Calu3 (cell line): ENCODE data around the gene RACGAP1. TPM values are rescaled to one million over a fixed set of nuclear protein-coding genes. Genes with fewer than 3 reads are reported as not detected.

ENCODE experiments used
- BruUV-seq: library from RNA; stranded (reverse); fragments of 400-500 nt; replicated peaks from 2 replicates; lab custom pipeline; 2021; lab: Mats Ljungman, UMichigan
- CTCF ChIA-PET: fragments of 300-600 bp; sonication (Branson Sonifier 250); formaldehyde crosslinking; loops from one replicate; lab custom pipeline; 2022; ENCODE audit warnings: antibody characterized with exemption; lab: Charles Lee
- DNase-seq: peaks from one replicate; pipeline ENCODE4 v3.0.0; 2022
- H3K27ac Mint-ChIP-seq: one replicate; pipeline ENCODE4 v1.8.0; 2022; ENCODE audit warnings: mixed read lengths; ENCODE audit not compliant: unreplicated experiment
- H3K27me3 Mint-ChIP-seq: one replicate; pipeline ENCODE4 v1.8.0; 2022; ENCODE audit warnings: mixed read lengths; ENCODE audit not compliant: unreplicated experiment
- H3K36me3 Mint-ChIP-seq: one replicate; pipeline ENCODE4 v1.8.0; 2022; ENCODE audit warnings: mild to moderate bottlenecking, moderate library complexity, mixed read lengths; ENCODE audit not compliant: insufficient read depth, unreplicated experiment
- H3K4me1 Mint-ChIP-seq: one replicate; pipeline ENCODE4 v1.8.0; 2022; ENCODE audit warnings: mild to moderate bottlenecking, low read depth, mixed read lengths; ENCODE audit not compliant: unreplicated experiment
- H3K4me3 Mint-ChIP-seq: one replicate; pipeline ENCODE4 v1.8.0; 2022; ENCODE audit warnings: mild to moderate bottlenecking, low read depth, moderate library complexity, mixed read lengths; ENCODE audit not compliant: unreplicated experiment
- H3K9me3 Mint-ChIP-seq: one replicate; pipeline ENCODE4 v1.8.0; 2022; ENCODE audit warnings: low read depth, mixed read lengths; ENCODE audit not compliant: unreplicated experiment
- intact Hi-C: fragments of 100-400 bp; cut with micrococcal nuclease; formaldehyde crosslinking; loops from one replicate; pipeline ENCODE4 v1.10.0; 2022; ENCODE audit not compliant: unreplicated experiment
- total RNA-seq: library from RNA; stranded (reverse); gene quantifications from 2 replicates; pipeline ENCODE4 v1.2.3, GENCODE V29; 2022
- TF ChIP-seq, protein P1 (sequence below): fragments of 200-600 bp; IDR thresholded peaks from one replicate; pipeline ENCODE4 v1.8.0; 2022; ENCODE audit warnings: antibody characterized with exemption; ENCODE audit not compliant: unreplicated experiment

RACGAP1 gene
- total RNA-seq, 1 experiment from 2014 or later: 62.0 TPM

- Mint-ChIP-seq H3K4me3 (peak overlapping the region; percentile 59), H3K36me3 (peaks cover 16% of the 10 kb centered on the region), H3K9me3 (no peaks in the 10 kb centered on the region), H3K27ac (peak overlapping the region; percentile 63), H3K4me1 (peaks cover 14% of the 10 kb centered on the region), H3K27me3 (peaks cover 47% of the 10 kb centered on the region)
- CTCF ChIA-PET: interaction anchor here (0.6 to 1.8 kb wide), 6 partner anchors 14 to 189 kb away, joined by 3 to 9 read pairs (median 4); no protein-coding TSS in a partner anchor
- TF ChIP-seq, protein P1, sequence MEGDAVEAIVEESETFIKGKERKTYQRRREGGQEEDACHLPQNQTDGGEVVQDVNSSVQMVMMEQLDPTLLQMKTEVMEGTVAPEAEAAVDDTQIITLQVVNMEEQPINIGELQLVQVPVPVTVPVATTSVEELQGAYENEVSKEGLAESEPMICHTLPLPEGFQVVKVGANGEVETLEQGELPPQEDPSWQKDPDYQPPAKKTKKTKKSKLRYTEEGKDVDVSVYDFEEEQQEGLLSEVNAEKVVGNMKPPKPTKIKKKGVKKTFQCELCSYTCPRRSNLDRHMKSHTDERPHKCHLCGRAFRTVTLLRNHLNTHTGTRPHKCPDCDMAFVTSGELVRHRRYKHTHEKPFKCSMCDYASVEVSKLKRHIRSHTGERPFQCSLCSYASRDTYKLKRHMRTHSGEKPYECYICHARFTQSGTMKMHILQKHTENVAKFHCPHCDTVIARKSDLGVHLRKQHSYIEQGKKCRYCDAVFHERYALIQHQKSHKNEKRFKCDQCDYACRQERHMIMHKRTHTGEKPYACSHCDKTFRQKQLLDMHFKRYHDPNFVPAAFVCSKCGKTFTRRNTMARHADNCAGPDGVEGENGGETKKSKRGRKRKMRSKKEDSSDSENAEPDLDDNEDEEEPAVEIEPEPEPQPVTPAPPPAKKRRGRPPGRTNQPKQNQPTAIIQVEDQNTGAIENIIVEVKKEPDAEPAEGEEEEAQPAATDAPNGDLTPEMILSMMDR: peak; percentile 89
- intact Hi-C loops: loop anchor here (5.0 to 10.0 kb wide), 2 partner anchors 89 to 191 kb away; no protein-coding TSS in a partner anchor
- no TSS peak for BruUV-seq
- peak; percentile 49 for DNase-seq
Measured at GRCh38 chr12:50055831-50056638, 30.7 kb upstream of the RACGAP1 start.

DNA sequence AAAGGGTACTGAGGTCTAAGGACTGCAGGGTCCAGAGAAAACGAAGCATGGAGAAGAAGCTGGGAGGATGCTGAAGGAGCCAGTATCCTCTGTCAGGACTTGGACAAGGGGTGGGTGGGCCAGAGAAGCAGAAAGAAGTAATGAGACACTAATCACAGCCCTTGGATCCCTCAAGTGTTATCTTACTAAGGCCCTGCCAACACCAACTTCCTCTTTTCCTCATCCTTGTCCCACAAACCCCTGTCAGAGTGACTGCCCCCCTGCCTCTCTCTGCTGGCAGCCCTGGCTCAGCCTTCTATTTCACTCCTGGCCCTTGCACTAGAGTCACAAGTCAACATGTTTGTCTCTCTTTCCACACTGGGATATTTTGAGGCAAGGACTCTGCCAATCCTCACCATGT is 28.3 kb upstream of the RACGAP1 start:
- intact Hi-C loops: loop anchor here (10.0 kb wide), 1 partner anchor 189 kb away; no protein-coding TSS in a partner anchor
- DNase-seq: no peak
- TF ChIP-seq, protein P1: no peak
- Mint-ChIP-seq H3K27ac (no peak overlapping the region), H3K9me3 (no peaks in the 10 kb centered on the region), H3K4me1 (peaks cover 14% of the 10 kb centered on the region), H3K36me3 (peaks cover 16% of the 10 kb centered on the region), H3K27me3 (peaks cover 69% of the 10 kb centered on the region), H3K4me3 (no peak overlapping the region)
- BruUV-seq: no TSS peak
- CTCF ChIA-PET: interaction anchor here (0.9 kb wide), 1 partner anchor 15 kb away, joined by 4 read pairs; no protein-coding TSS in a partner anchor

DNA sequence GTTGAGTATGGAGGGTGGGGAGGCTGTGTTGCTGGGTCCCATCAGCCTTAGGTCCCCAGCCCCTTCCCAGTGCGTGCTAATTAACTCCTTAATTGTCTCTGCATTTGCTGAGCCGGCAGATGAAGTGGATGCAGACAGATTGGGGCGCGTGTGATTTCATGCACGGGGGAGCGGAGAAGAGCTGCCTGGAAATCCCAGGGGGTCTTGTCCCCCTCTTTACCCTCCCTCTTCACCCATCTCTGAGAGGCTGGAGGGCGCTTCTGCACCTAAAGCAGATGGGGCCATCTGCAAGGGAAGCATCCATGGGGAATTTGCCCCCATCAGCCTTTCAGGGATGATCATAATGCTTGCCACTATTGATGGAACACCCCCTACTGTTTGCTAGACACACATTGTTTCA is 27.7 kb upstream of the RACGAP1 start:
- peaks cover 14% of the 10 kb centered on the region for H3K4me1 Mint-ChIP-seq
- DNase-seq: no peak
- BruUV-seq: no TSS peak
- CTCF ChIA-PET: no interaction called here
- TF ChIP-seq, protein P1: no peak
- no peak overlapping the region for H3K27ac Mint-ChIP-seq
- no peaks in the 10 kb centered on the region for H3K9me3 Mint-ChIP-seq
- H3K27me3 Mint-ChIP-seq: peaks cover 69% of the 10 kb centered on the region
- intact Hi-C loops: loop anchor here (10.0 kb wide), 1 partner anchor 188 kb away; no protein-coding TSS in a partner anchor
- peaks cover 16% of the 10 kb centered on the region for H3K36me3 Mint-ChIP-seq
- H3K4me3 Mint-ChIP-seq: no peak overlapping the region

- intact Hi-C loops: loop anchor here (10.0 kb wide), 1 partner anchor 188 kb away; no protein-coding TSS in a partner anchor
- H3K4me1 Mint-ChIP-seq: peaks cover 14% of the 10 kb centered on the region
- BruUV-seq: no TSS peak
- TF ChIP-seq, protein P1: no peak
- peaks cover 69% of the 10 kb centered on the region for H3K27me3 Mint-ChIP-seq
- peaks cover 14% of the 10 kb centered on the region for H3K36me3 Mint-ChIP-seq
- CTCF ChIA-PET: no interaction called here
- no peaks in the 10 kb centered on the region for H3K9me3 Mint-ChIP-seq
- no peak overlapping the region for H3K27ac Mint-ChIP-seq
- H3K4me3 Mint-ChIP-seq: no peak overlapping the region
- DNase-seq: no peak
Measured at GRCh38 chr12:50052544-50052943, 27.2 kb upstream of the RACGAP1 start.
